GM18951 (cell line): Measurements from ENCODE around the gene RAB36.
A peak's percentile ranks its signal among the peaks of the same experiment; 100 is the strongest.
"Not testable (repeated sequence)": the region's sequence is repeated elsewhere in the genome, so short reads cannot be mapped to it uniquely, and the experiment has no call there.

Source experiments
- POLR2A ChIP-seq: IDR thresholded peaks from 4 replicates; pipeline ENCODE4 v1.6.1; 2011; ENCODE audit warnings: mild to moderate bottlenecking; ENCODE audit not compliant: insufficient read length, insufficient read depth; ENCODE audit errors: extremely low read depth
- in situ Hi-C: fragments of 300-500 bp; cut with MboI; formaldehyde crosslinking; loops from one replicate; pipeline ENCODE4 v1.12.0; 2022; ENCODE audit warnings: low sequenced_read_pairs, mixed read lengths, inconsistent platforms; ENCODE audit not compliant: unreplicated experiment

Gene RAB36

GRCh38 chr22:23127788-23128187 lies 17.5 kb upstream of the RAB36 start:
- in situ Hi-C loops = loop anchor here (5.0 to 10.0 kb wide), 2 partner anchors 160 to 363 kb away; no protein-coding TSS in a partner anchor
- no peak for TF ChIP-seq POLR2A

DNA sequence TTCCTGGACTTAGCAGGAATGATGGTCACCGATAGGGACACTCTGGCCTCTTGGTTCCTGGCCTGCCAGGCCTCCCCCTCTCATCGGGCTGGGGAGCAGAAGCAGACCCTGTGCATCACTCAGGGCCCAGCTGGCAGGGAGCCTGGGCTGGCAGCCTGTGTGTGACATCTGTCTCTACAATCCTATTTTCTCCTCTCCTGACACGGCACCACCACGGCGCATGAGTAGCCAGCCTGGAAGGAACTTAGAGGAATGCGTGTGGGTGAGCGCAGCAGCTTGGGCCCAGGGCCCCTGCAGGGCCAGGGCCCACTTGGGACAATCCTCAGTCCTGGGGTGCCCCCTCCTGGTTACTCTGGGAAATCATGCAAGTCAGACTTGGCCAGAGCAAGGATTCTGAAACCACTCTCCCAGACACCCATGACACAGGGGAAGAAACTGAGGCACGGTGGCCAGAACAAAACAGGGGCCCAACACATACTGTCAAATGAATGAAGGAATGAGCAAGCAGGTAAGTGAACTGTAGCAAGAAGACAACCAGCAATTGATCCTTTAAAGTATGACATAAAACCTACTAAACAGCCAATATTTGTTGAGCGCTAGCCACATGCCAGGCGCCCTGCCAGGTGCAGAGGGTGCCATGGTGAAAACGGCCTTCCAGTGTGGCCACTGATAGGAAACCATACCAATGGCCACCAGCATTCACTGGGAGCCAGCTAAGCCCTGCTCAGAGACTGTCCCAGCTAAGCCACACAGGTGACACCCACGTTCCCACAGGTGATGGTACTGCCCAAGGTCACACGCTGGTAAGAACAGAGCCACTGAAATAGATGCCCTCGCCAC lies 16.8 kb upstream of the RAB36 start:
- in situ Hi-C loops = loop anchor here (5.0 to 10.0 kb wide), 2 partner anchors 161 to 364 kb away; no protein-coding TSS in a partner anchor
- no peak for TF ChIP-seq POLR2A

- no peak for TF ChIP-seq POLR2A
- in situ Hi-C loops = loop anchor here (5.0 to 10.0 kb wide), 2 partner anchors 162 to 364 kb away; no protein-coding TSS in a partner anchor
These were observed 16.1 kb upstream of the RAB36 start for GRCh38 chr22:23129149-23129548.

DNA sequence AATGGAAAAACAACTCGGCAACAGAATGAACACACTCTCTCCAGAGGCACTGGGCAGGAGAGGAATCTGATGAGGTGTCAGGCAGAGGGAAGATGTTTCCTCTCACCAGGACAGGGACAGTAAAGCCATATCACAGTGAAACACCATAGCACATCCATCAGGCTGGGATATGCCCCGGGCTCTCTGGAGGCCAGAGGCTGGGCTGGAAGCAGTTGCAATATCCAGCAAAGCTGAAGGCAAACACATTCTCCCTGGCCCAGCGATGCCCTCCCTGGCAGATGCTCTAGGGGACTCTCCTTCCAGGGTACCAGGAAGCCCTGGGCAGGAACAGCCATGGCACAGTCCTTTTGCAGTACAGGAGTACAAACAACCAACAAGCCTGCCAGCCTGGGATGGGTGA lies 14.6 kb upstream of the RAB36 start:
- in situ Hi-C loops = no loop called here
- no peak for TF ChIP-seq POLR2A

DNA sequence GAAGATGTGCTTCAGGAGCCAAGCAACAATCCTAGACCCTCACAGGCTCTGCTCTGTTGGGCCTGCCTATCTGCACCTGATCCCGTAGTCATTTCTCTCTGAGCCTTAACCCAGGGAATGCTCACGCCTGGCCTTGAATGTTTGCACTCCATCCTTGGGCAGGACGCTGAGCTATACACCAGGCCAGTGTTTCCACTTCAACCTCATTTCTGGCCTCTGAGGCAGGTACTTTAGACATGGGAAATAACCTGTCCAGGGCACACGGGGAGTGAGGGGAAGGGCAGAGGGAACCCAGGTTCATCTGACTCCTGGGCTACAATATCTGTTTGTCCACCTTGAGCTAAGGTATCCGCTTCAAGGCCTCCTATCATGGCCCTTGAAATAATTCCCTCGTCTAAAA lies 13.3 kb upstream of the RAB36 start:
- TF ChIP-seq POLR2A = no peak
- in situ Hi-C loops = no loop called here

DNA sequence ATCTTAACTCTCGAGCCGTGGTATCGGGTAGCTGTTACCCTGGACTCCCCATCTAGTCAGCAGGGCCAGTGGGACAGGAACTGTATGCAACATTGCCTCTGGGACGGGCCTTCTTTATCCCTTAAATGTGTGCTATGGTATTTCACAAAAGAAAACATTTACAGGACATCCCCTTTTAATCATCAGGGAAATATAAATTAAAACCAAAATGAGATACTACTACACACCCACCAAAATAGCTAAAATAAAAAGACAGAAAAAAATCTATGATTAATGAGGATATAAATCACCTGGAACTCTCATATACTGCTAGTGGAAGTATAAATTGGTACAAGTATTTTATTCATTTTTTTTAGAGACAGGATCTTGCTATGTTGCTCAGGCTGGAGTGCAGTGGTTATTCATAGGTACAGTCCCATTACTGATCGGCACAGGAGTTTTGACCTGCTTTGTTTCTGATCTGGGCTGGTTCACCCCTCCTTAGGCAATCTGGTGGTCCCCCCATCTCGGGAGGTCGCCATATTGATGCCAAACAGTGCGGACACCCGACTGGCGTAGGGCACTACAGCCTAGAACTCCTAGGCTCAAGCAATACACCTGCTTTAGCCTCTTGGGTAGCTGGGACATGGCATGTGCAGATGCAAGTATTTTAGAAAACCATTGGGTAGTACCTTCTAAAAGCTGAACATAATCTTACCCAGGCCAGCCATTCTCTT lies 12.7 kb upstream of the RAB36 start:
- in situ Hi-C loops = no loop called here

DNA sequence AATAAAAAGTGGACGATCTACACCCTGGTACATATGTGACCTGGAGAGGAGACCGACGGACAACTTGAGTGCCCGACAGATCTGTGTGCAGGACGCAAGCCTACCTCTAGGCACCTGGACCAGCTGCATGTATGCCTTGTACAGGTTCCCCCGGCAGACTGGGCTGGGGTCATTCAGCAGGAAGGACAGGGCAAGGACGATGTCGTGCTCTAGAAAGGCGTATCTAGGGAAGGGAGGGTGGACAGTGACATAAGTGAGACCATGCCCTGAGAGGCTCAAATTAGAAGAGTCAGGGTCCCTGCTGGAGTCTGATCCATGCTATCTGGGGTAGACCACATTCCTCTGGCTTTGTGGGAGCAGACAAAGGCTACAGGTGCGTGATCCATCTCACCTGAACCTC lies 11.4 kb upstream of the RAB36 start:
- in situ Hi-C loops = no loop called here

More for the DNA sequence above, 12.7 kb upstream of the RAB36 start:
- no peak for TF ChIP-seq POLR2A

GRCh38 chr22:23136991-23137390 lies 8.3 kb upstream of the RAB36 start:
- in situ Hi-C loops = not testable (repeated sequence)
- TF ChIP-seq POLR2A = peak; percentile 31

More for the DNA sequence above, 11.4 kb upstream of the RAB36 start:
- TF ChIP-seq POLR2A = no peak

- no peak for TF ChIP-seq POLR2A
- in situ Hi-C loops = no loop called here
These were observed 7.8 kb upstream of the RAB36 start for GRCh38 chr22:23137468-23137867.

GRCh38 chr22:23137905-23138561 lies 7.2 kb upstream of the RAB36 start:
- in situ Hi-C loops = no loop called here

DNA sequence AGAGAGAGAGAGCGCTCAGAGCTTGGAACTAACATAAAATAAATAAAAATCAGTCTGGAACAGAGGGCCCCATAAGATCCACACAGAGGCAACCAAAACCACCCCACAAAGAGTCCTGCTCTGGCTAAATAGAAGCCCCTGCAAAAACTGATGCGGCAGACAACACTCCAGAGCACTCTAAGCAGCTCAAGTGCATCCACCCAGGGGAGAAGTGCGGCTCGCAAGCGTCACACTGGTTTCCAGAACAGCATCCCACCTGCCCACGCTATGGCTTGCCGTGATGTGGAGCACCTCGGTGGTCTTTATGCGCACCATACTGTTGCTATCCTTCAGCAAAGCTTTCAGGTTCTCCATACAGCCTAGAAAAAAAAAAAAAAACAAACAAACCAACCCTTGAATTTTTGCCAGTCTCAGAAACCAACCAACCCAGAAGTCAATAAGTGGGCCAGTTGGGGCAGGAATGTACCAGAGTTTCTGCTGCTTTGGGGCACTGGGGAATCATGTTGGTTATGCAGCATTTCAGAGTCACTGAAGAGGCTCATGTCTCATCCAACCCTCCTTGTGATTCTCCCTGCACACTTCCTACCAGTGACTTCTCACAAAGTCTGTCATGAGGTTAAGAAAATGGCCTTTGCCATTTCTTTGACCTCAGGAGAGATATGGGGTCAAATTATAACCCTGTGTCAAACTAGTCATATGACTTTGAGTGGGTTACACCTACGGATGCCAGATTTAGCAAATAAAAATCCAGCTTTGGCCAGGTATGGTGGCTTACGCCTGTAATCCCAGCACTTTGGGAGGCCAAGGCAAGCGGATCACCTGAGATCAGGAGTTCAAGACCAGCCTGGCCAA lies 6.5 kb upstream of the RAB36 start:
- no peak for TF ChIP-seq POLR2A
- in situ Hi-C loops = no loop called here

More at GRCh38 chr22:23137905-23138561, 7.2 kb upstream of the RAB36 start:
- peak; percentile 33 for TF ChIP-seq POLR2A

DNA sequence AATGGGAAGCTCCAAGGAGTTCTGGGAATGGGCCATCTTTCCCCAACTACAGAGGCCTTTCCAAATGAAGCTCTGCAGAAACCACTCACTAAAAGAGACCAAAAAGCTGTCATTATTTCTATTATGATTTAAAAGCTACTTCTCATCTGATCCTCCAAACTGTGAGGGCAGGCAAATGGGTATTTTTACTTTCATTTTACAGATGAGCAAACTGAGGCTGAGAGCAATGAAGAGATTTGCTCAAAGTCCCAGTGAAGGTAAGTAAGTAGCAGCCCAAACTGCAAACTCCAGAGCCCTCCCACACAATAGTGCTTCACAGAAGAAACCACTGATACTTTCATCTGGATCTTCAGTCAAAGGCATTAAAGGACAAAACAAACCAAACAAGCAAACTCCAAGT lies 4.9 kb upstream of the RAB36 start:
- in situ Hi-C loops = no loop called here
- TF ChIP-seq POLR2A = no peak
